ENCODE data around the gene FOXL1. TPM values are rescaled to one million over a fixed set of nuclear protein-coding genes. Genes with fewer than 3 reads are reported as not detected.

Gene FOXL1
- total RNA-seq, 4 donors from 2014 or later, result 0.45 to 1.9 (median 1.1) TPM

DNA sequence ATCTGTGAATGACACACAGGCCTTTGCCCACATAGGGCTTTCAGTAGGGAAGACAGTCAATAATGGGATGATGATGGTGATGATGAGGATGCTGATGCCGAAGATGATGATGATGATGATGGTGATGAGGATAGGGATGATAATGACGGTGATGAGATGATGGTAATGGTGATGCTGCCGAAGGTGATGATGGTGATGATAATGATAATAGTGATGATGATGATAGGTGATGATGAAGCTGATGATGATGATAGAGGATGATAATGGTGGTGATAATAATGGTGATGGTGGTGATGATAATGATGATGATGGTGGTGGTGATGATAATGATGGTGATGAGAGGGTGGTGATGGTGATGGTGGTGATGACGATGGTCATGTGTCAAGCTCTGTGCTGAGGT lies 12.9 kb downstream of the FOXL1 start:
- H3K36me3 ChIP-seq, result no peaks in the 10 kb centered on the region
- no peak for DNase-seq
- no peak for TF ChIP-seq POLR2A (IDR thresholded peaks at IDR 0.05)
- TF ChIP-seq, protein P1, sequence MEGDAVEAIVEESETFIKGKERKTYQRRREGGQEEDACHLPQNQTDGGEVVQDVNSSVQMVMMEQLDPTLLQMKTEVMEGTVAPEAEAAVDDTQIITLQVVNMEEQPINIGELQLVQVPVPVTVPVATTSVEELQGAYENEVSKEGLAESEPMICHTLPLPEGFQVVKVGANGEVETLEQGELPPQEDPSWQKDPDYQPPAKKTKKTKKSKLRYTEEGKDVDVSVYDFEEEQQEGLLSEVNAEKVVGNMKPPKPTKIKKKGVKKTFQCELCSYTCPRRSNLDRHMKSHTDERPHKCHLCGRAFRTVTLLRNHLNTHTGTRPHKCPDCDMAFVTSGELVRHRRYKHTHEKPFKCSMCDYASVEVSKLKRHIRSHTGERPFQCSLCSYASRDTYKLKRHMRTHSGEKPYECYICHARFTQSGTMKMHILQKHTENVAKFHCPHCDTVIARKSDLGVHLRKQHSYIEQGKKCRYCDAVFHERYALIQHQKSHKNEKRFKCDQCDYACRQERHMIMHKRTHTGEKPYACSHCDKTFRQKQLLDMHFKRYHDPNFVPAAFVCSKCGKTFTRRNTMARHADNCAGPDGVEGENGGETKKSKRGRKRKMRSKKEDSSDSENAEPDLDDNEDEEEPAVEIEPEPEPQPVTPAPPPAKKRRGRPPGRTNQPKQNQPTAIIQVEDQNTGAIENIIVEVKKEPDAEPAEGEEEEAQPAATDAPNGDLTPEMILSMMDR (IDR thresholded peaks at IDR 0.05), result no peak
- no peak overlapping the region for H3K4me3 ChIP-seq (replicated peaks in 1 of 3)
- H3K9me3 ChIP-seq, result no peaks in the 10 kb centered on the region
- no peaks in the 10 kb centered on the region for H3K4me1 ChIP-seq
- no peaks in the 10 kb centered on the region for H3K27me3 ChIP-seq
- WGBS, 2 donors, result 92 to 93% methylated on average over 4 of the region's 4 CpGs
- H3K27ac ChIP-seq, result no peak overlapping the region
- intact Hi-C loops (cut with DNase I), result no loop called here

DNA sequence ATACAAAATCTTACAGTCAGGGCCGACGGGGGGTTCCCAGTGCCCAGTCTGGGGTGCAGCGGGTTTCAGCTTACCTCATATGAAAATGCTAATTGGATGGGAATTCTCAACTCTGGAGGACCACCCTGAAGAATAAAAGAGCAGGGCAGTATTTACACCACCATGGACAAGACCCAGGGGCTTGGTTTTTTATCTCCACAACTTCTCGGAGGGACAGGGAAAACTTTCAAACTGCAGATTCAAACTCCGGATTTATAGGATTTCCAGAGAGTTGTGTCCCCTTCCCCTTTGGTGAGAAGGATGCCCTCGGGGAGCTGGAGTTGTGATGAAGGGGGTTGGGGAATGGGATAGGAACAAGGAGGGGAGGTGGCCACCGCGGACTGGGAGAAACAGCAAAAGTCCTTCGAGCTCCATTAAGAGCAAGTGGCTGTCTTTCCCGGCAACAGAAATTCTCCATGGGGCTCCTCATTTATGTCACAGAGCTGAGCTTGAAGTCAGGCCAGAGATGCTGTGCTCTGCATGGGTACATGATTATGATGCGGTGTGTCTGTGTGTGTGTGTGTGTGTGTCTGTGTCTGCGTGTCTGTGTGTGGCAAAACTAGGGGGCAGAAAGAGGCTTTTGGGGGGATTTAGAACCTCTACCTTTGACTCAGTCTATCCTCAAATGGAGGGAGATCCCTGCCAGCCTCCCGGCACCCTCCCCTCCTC lies 15.7 kb downstream of the FOXL1 start:
- 46 to 48% methylated on average over 12 to 13 of the region's 13 CpGs for WGBS, 2 donors
- no peaks in the 10 kb centered on the region for H3K27me3 ChIP-seq
- TF ChIP-seq POLR2A (IDR thresholded peaks at IDR 0.05), result no peak
- TF ChIP-seq, protein P1 (IDR thresholded peaks at IDR 0.05), result no peak
- no peak for DNase-seq
- no peaks in the 10 kb centered on the region for H3K36me3 ChIP-seq
- no peaks in the 10 kb centered on the region for H3K9me3 ChIP-seq
- intact Hi-C loops (cut with DNase I), result no loop called here
- no peak overlapping the region for H3K4me3 ChIP-seq (replicated peaks in 1 of 3)
- no peak overlapping the region for H3K27ac ChIP-seq
- H3K4me1 ChIP-seq, result no peaks in the 10 kb centered on the region

DNA sequence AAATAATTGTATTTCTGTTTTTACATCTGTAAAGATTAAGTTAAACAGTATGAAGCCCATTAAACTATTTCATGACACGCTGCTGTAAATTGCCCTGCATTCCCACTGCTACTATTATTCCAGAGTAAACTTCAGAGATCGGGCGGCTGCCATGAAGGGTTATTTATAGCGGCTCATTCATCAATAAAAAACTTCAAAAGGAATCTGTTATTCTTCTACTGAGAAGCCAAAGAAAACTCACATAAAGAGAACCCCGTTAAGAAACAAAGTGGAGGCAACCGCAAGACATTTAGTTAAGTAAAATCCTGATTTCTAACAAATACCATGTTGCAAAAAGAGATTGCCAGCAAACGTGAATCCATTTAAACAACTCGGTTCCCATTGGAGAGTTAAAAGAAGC lies 16.4 kb downstream of the FOXL1 start:
- Histone ChIP-seq H3K36me3 (no peaks in the 10 kb centered on the region), H3K27me3 (no peaks in the 10 kb centered on the region), H3K27ac (no peak overlapping the region), H3K4me3 (replicated peaks in 1 of 3) (no peak overlapping the region), H3K4me1 (no peaks in the 10 kb centered on the region), H3K9me3 (no peaks in the 10 kb centered on the region)
- no peak for TF ChIP-seq POLR2A (IDR thresholded peaks at IDR 0.05)
- TF ChIP-seq, protein P1 (IDR thresholded peaks at IDR 0.05), result no peak
- 54 to 55% methylated on average over 8 of the region's 8 CpGs for WGBS, 2 donors
- DNase-seq, result no peak
- intact Hi-C loops (cut with DNase I), result no loop called here

- intact Hi-C loops (cut with DNase I), result no loop called here
- no peak overlapping the region for H3K27ac ChIP-seq
Measured at GRCh38 chr16:86595983-86596605, 17.7 kb downstream of the FOXL1 start.

More at GRCh38 chr16:86595983-86596605, 17.7 kb downstream of the FOXL1 start:
- no peak for DNase-seq
- H3K36me3 ChIP-seq, result no peaks in the 10 kb centered on the region
- 54 to 76% methylated on average over 6 to 10 of the region's 10 CpGs for WGBS, 2 donors
- no peak overlapping the region for H3K4me3 ChIP-seq (replicated peaks in 1 of 3)
- no peaks in the 10 kb centered on the region for H3K4me1 ChIP-seq
- H3K27me3 ChIP-seq, result no peaks in the 10 kb centered on the region
- no peaks in the 10 kb centered on the region for H3K9me3 ChIP-seq
- TF ChIP-seq, protein P1 (IDR thresholded peaks at IDR 0.05), result no peak
- no peak for TF ChIP-seq POLR2A (IDR thresholded peaks at IDR 0.05)
